WTC11 (cell line): ENCODE data around the gene SLC2A11. TPM values are rescaled to one million over a fixed set of nuclear protein-coding genes. Genes with fewer than 3 reads are reported as not detected.

Experiments
- ATAC-seq: fragments of 200-7000 bp; cut with Tn5 transposase; 2 replicates; pipeline ENCODE4 v1.10.0; 2021; ENCODE audit warnings: mild to moderate bottlenecking, moderate library complexity
- CTCF ChIA-PET: fragments of 300-600 bp; sonication (Branson Sonifier 250); formaldehyde crosslinking; loops from one replicate; lab custom pipeline; 2021; ENCODE audit warnings: antibody characterized with exemption; lab: Charles Lee
- POLR2A ChIA-PET: fragments of 350-600 bp; sonication (Branson Sonifier 250); formaldehyde crosslinking; loops from one replicate; lab custom pipeline; 2021; ENCODE audit warnings: antibody characterized with exemption; lab: Charles Lee
- DNase-seq: peaks from one replicate; pipeline ENCODE4 v3.0.0; 2021; ENCODE audit warnings: low spot score
- H3K27ac Mint-ChIP-seq: 2 replicates; pipeline ENCODE4 v1.8.0; 2021; ENCODE audit warnings: mixed read lengths
- H3K27me3 Mint-ChIP-seq: 2 replicates; pipeline ENCODE4 v1.8.0; 2021; ENCODE audit warnings: low read depth, mild to moderate bottlenecking, moderate library complexity, mixed read lengths
- H3K36me3 Mint-ChIP-seq: 2 replicates; pipeline ENCODE4 v1.8.0; 2021; ENCODE audit warnings: mixed read lengths
- H3K4me1 Mint-ChIP-seq: 2 replicates; pipeline ENCODE4 v1.8.0; 2022; ENCODE audit warnings: mixed read lengths
- H3K4me3 Mint-ChIP-seq: 2 replicates; pipeline ENCODE4 v1.8.0; 2021; ENCODE audit warnings: mild to moderate bottlenecking, moderate library complexity, mixed read lengths
- H3K9me3 Mint-ChIP-seq: 2 replicates; pipeline ENCODE4 v1.8.0; 2021; ENCODE audit warnings: mixed read lengths
- CBFB ChIP-seq: sonication (generic); formaldehyde crosslinking; IDR thresholded peaks from 2 replicates; pipeline ENCODE4 v1.8.1; 2022; ENCODE audit warnings: mild to moderate bottlenecking, low read depth, missing genetic modification reagents
- E2F1 ChIP-seq: sonication (generic); formaldehyde crosslinking; IDR thresholded peaks from 2 replicates; pipeline ENCODE4 v1.8.0; 2022; ENCODE audit warnings: mild to moderate bottlenecking, missing genetic modification reagents
- FOXJ3 ChIP-seq: sonication (generic); formaldehyde crosslinking; IDR thresholded peaks from 2 replicates; pipeline ENCODE4 v1.9.0; 2021; ENCODE audit warnings: missing genetic modification reagents, mild to moderate bottlenecking, borderline replicate concordance
- GABPB1 ChIP-seq: sonication (generic); formaldehyde crosslinking; IDR thresholded peaks from 2 replicates; pipeline ENCODE4 v1.8.1; 2023; ENCODE audit warnings: mild to moderate bottlenecking, missing genetic modification reagents
- GTF2I ChIP-seq: fragments of 250-450 bp; sonication (Bioruptor Pico); conservative IDR thresholded peaks from 2 replicates; pipeline ENCODE4 v1.4.0; 2021; ENCODE audit warnings: mild to moderate bottlenecking
- HMGA2 ChIP-seq: fragments of 250-450 bp; sonication (Bioruptor Pico); IDR thresholded peaks from 2 replicates; pipeline ENCODE4 v1.4.0; 2021; ENCODE audit warnings: mild to moderate bottlenecking, moderate library complexity
- IRF2 ChIP-seq: sonication (generic); formaldehyde crosslinking; IDR thresholded peaks from 2 replicates; pipeline ENCODE4 v1.8.0; 2022; ENCODE audit warnings: low read depth, missing genetic modification reagents, borderline replicate concordance
- NR2C2 ChIP-seq: sonication (generic); formaldehyde crosslinking; IDR thresholded peaks from 2 replicates; pipeline ENCODE4 v1.8.0; 2022; ENCODE audit warnings: mild to moderate bottlenecking, missing genetic modification reagents
- SMAD3 ChIP-seq: sonication (generic); formaldehyde crosslinking; IDR thresholded peaks from 2 replicates; pipeline ENCODE4 v1.8.0; 2022; ENCODE audit warnings: missing genetic modification reagents, mild to moderate bottlenecking, borderline replicate concordance
- ZBTB21 ChIP-seq: sonication (generic); formaldehyde crosslinking; IDR thresholded peaks from 2 replicates; pipeline ENCODE4 v1.8.1; 2023; ENCODE audit warnings: mild to moderate bottlenecking, missing genetic modification reagents, borderline replicate concordance
- ZMAT4 ChIP-seq: fragments of 250-450 bp; sonication (Bioruptor Pico); IDR thresholded peaks from 2 replicates; pipeline ENCODE4 v1.9.0; 2021; ENCODE audit warnings: mild to moderate bottlenecking
- ZNF263 ChIP-seq: sonication (generic); formaldehyde crosslinking; IDR thresholded peaks from 2 replicates; pipeline ENCODE4 v1.8.1; 2022; ENCODE audit warnings: low read depth, mild to moderate bottlenecking, moderate library complexity, missing genetic modification reagents
- ZNF317 ChIP-seq: sonication (generic); formaldehyde crosslinking; IDR thresholded peaks from 2 replicates; pipeline ENCODE4 v1.8.1; 2023; ENCODE audit warnings: low read depth, mild to moderate bottlenecking, moderate library complexity, missing genetic modification reagents, borderline replicate concordance
- ZNF396 ChIP-seq: fragments of 250-450 bp; sonication (Bioruptor Pico); IDR thresholded peaks from 2 replicates; pipeline ENCODE4 v1.8.0; 2021; ENCODE audit warnings: mild to moderate bottlenecking, moderate library complexity, borderline replicate concordance
- ZNF416 ChIP-seq: fragments of 250-450 bp; sonication (Bioruptor Pico); IDR thresholded peaks from 2 replicates; pipeline ENCODE4 v1.9.0; 2021; ENCODE audit warnings: mild to moderate bottlenecking, inconsistent platforms
- total RNA-seq: library from RNA; stranded (reverse); gene quantifications from 3 replicates; pipeline ENCODE4 v1.2.3, GENCODE V29; 2021
- TF ChIP-seq, protein P1 (sequence below): fragments of 250-450 bp; sonication (Bioruptor Pico); IDR thresholded peaks from 2 replicates; pipeline ENCODE4 v1.9.0; 2021; ENCODE audit warnings: mild to moderate bottlenecking, borderline replicate concordance
- TF ChIP-seq, protein P2 (sequence below): sonication (generic); formaldehyde crosslinking; IDR thresholded peaks from 2 replicates; pipeline ENCODE4 v1.8.1; 2023; ENCODE audit warnings: mild to moderate bottlenecking, missing genetic modification reagents, moderate library complexity
- TF ChIP-seq, protein P3 (sequence below): sonication (generic); formaldehyde crosslinking; IDR thresholded peaks from 2 replicates; pipeline ENCODE4 v1.8.0; 2023; ENCODE audit warnings: mild to moderate bottlenecking, missing genetic modification reagents

The SLC2A11 gene
- total RNA-seq, 1 experiment from 2014 or later, result 19.9 TPM

DNA sequence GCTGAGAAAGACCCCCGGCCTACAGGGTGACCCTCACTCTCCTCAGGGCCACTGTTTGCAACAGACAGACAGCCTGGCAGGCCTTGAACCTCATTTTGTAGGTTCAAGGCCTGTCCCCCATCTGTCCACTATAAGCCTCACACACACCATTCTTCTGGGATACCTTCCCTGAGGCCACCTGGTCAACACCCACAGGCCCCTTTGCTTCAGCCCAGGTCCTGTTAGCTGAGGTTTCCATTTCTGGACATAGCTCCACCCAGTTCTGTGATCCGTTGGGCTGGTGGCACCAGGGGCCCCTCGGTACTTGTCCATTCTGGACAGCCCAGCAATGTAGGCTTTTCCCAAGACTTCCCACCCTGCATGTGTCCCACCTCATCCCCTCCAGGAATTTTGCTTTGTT is 39.6 kb downstream of the SLC2A11 start:
- ChIA-PET POLR2A (no interaction called here), CTCF (no interaction called here)
- DNase-seq (no peak), ATAC-seq (no peak)
- Mint-ChIP-seq H3K9me3 (peaks cover 41% of the 10 kb centered on the region), H3K4me1 (peaks cover 43% of the 10 kb centered on the region), H3K27me3 (peaks cover 37% of the 10 kb centered on the region), H3K27ac (peak overlapping the region; percentile 79), H3K36me3 (peaks cover 59% of the 10 kb centered on the region), H3K4me3 (peak overlapping the region; percentile 43)
- no peak for TF ChIP-seq ZNF263 (CRISPR knock-in tag)
- TF ChIP-seq IRF2, result no peak
- TF ChIP-seq, protein P1, sequence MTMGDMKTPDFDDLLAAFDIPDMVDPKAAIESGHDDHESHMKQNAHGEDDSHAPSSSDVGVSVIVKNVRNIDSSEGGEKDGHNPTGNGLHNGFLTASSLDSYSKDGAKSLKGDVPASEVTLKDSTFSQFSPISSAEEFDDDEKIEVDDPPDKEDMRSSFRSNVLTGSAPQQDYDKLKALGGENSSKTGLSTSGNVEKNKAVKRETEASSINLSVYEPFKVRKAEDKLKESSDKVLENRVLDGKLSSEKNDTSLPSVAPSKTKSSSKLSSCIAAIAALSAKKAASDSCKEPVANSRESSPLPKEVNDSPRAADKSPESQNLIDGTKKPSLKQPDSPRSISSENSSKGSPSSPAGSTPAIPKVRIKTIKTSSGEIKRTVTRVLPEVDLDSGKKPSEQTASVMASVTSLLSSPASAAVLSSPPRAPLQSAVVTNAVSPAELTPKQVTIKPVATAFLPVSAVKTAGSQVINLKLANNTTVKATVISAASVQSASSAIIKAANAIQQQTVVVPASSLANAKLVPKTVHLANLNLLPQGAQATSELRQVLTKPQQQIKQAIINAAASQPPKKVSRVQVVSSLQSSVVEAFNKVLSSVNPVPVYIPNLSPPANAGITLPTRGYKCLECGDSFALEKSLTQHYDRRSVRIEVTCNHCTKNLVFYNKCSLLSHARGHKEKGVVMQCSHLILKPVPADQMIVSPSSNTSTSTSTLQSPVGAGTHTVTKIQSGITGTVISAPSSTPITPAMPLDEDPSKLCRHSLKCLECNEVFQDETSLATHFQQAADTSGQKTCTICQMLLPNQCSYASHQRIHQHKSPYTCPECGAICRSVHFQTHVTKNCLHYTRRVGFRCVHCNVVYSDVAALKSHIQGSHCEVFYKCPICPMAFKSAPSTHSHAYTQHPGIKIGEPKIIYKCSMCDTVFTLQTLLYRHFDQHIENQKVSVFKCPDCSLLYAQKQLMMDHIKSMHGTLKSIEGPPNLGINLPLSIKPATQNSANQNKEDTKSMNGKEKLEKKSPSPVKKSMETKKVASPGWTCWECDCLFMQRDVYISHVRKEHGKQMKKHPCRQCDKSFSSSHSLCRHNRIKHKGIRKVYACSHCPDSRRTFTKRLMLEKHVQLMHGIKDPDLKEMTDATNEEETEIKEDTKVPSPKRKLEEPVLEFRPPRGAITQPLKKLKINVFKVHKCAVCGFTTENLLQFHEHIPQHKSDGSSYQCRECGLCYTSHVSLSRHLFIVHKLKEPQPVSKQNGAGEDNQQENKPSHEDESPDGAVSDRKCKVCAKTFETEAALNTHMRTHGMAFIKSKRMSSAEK, result no peak
- no peak for TF ChIP-seq FOXJ3 (CRISPR knock-in tag)
- TF ChIP-seq GTF2I, result no peak
- TF ChIP-seq ZNF416, result no peak
- no peak for TF ChIP-seq ZNF396 (CRISPR knock-in tag)
- TF ChIP-seq, protein P2, sequence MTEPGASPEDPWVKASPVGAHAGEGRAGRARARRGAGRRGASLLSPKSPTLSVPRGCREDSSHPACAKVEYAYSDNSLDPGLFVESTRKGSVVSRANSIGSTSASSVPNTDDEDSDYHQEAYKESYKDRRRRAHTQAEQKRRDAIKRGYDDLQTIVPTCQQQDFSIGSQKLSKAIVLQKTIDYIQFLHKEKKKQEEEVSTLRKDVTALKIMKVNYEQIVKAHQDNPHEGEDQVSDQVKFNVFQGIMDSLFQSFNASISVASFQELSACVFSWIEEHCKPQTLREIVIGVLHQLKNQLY (CRISPR knock-in tag), result no peak
- no peak for TF ChIP-seq GABPB1 (CRISPR knock-in tag)
- no peak for TF ChIP-seq SMAD3
- no peak for TF ChIP-seq HMGA2 (CRISPR knock-in tag)
- no peak for TF ChIP-seq ZNF317

DNA sequence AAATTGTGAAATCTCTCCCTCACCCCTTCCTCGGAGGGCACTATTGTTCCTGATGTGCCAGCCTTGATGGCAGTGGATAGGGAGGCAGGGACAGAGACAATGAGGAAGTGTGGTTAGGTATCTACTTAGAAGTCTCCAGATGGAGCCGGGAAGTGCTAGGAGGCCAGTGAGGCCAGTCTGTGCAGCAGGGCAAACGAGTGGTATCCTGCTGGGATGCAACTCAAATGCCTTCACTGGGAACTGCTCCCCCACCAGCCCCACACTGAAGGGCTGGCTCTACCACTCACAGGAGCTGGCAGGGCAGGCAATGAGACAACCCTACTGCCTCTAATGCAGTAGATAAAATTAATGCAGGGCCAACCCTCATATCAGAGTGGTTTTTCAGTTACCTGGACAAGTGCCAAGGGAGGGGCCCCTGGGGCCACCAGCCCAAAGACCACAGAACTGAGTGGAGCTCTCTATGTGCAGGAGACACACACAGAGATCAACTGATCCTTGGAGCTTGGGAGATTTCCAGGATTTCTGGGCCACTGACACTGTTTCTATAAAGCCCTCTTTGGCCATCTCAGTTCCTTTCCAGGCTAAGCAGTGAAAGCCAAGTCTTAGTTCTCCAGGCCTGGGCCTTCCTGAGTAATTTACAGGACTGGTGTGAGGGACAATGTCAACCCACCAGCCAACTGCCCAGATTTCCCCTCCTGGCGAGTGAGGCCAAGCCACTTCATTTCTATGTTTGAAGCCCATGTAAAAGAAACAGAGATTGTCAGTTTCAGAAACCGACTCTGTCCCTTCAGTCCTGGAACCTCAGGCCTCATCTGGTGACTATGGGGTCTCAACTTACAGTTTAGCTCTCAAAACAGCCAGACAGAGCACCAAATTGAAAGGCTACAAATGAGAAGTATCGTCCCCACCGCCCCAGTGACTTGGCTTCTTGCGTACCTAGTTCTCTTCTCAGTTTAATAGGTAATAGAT is 40.6 kb downstream of the SLC2A11 start:
- POLR2A ChIA-PET, result no interaction called here
- Mint-ChIP-seq H3K27ac (peak overlapping the region; percentile 20), H3K4me3 (no peak overlapping the region), H3K27me3 (peaks cover 37% of the 10 kb centered on the region), H3K4me1 (peaks cover 33% of the 10 kb centered on the region), H3K9me3 (peaks cover 33% of the 10 kb centered on the region), H3K36me3 (peaks cover 51% of the 10 kb centered on the region)
- DNase-seq (no peak), ATAC-seq (no peak; the same call in 1 of the 2 replicates)
- CTCF ChIA-PET, result interaction anchor here (0.5 to 1.1 kb wide), 3 partner anchors 31 to 468 kb away, joined by 3 to 6 read pairs (median 5); no protein-coding TSS in a partner anchor
- TF ChIP-seq, protein P3, sequence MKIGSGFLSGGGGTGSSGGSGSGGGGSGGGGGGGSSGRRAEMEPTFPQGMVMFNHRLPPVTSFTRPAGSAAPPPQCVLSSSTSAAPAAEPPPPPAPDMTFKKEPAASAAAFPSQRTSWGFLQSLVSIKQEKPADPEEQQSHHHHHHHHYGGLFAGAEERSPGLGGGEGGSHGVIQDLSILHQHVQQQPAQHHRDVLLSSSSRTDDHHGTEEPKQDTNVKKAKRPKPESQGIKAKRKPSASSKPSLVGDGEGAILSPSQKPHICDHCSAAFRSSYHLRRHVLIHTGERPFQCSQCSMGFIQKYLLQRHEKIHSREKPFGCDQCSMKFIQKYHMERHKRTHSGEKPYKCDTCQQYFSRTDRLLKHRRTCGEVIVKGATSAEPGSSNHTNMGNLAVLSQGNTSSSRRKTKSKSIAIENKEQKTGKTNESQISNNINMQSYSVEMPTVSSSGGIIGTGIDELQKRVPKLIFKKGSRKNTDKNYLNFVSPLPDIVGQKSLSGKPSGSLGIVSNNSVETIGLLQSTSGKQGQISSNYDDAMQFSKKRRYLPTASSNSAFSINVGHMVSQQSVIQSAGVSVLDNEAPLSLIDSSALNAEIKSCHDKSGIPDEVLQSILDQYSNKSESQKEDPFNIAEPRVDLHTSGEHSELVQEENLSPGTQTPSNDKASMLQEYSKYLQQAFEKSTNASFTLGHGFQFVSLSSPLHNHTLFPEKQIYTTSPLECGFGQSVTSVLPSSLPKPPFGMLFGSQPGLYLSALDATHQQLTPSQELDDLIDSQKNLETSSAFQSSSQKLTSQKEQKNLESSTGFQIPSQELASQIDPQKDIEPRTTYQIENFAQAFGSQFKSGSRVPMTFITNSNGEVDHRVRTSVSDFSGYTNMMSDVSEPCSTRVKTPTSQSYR (CRISPR knock-in tag), result no peak
- no peak for TF ChIP-seq NR2C2 (CRISPR knock-in tag)
- TF ChIP-seq E2F1 (CRISPR knock-in tag), result no peak
- TF ChIP-seq CBFB (CRISPR knock-in tag), result no peak
- TF ChIP-seq ZBTB21 (CRISPR knock-in tag), result no peak
- TF ChIP-seq ZMAT4 (CRISPR knock-in tag), result peak; percentile 58; the same call in 1 of the 2 replicates
